PFSK-1 (cell line): ENCODE data around the gene LMNTD1.

Experiments
- FOXP2 ChIP-seq: optimal IDR thresholded peaks from 2 replicates; pipeline ENCODE3; 2011; ENCODE audit warnings: borderline replicate concordance, control low read depth, inconsistent platforms; ENCODE audit not compliant: insufficient read depth; ENCODE audit errors: extremely low read length, extremely low read depth
- POLR2AphosphoS5 ChIP-seq: IDR thresholded peaks from 2 replicates; pipeline ENCODE4 v1.6.1; 2012; ENCODE audit warnings: low read depth, mild to moderate bottlenecking, control low read depth, low read length, moderate library complexity
- REST ChIP-seq, 2 experiments: IDR thresholded peaks; 2 replicates each; pipeline versions ENCODE4 v1.6.1 to v1.8.0; 2011 to 2012; ENCODE audit warnings: low read depth in 2 of 2, low read length in 2 of 2, control low read depth in 1 of 2, inconsistent platforms in 1 of 2, mild to moderate bottlenecking in 1 of 2, moderate library complexity in 1 of 2; ENCODE audit not compliant: insufficient read depth in 1 of 2
- SIN3A ChIP-seq: IDR thresholded peaks from 2 replicates; pipeline ENCODE4 v1.6.1; 2012; ENCODE audit warnings: mild to moderate bottlenecking, low read length, moderate library complexity, borderline replicate concordance; ENCODE audit not compliant: insufficient read depth
- TAF1 ChIP-seq: IDR thresholded peaks from 2 replicates; pipeline ENCODE4 v1.6.1; 2012; ENCODE audit warnings: low read length, control low read depth, borderline replicate concordance; ENCODE audit not compliant: insufficient read depth

LMNTD1 gene

GRCh38 chr12:25531502-25532052, 21.5 kb downstream of the LMNTD1 start:
- no peak for TF ChIP-seq REST (IDR thresholded peaks at IDR 0.05; ENCODE audit: insufficient read depth in 1 of 2, low read depth in 2 of 2, low read length in 2 of 2)
- no peak for TF ChIP-seq TAF1
- TF ChIP-seq FOXP2 = no peak
- no peak for TF ChIP-seq POLR2AphosphoS5
- no peak for TF ChIP-seq SIN3A

- TF ChIP-seq SIN3A (no peak), FOXP2 (no peak), TAF1 (no peak), POLR2AphosphoS5 (no peak), REST (IDR thresholded peaks at IDR 0.05; ENCODE audit: insufficient read depth in 1 of 2, low read depth in 2 of 2, low read length in 2 of 2) (no peak)
Measured at GRCh38 chr12:25529738-25530137, 23.3 kb downstream of the LMNTD1 start.

- TF ChIP-seq SIN3A = no peak
- TF ChIP-seq REST (IDR thresholded peaks at IDR 0.05; ENCODE audit: insufficient read depth in 1 of 2, low read depth in 2 of 2, low read length in 2 of 2) = no peak
- no peak for TF ChIP-seq POLR2AphosphoS5
- no peak for TF ChIP-seq FOXP2
- no peak for TF ChIP-seq TAF1
Measured at GRCh38 chr12:25526778-25527177, 26.3 kb downstream of the LMNTD1 start.

- TF ChIP-seq SIN3A = no peak
Measured at GRCh38 chr12:25524366-25524765, 28.7 kb downstream of the LMNTD1 start.

GRCh38 chr12:25521625-25522256, 31.3 kb downstream of the LMNTD1 start:
- TF ChIP-seq SIN3A = no peak
- no peak for TF ChIP-seq FOXP2
- no peak for TF ChIP-seq REST (IDR thresholded peaks at IDR 0.05; ENCODE audit: insufficient read depth in 1 of 2, low read depth in 2 of 2, low read length in 2 of 2)
